Measurements from ENCODE around the gene ANO10.
"Not testable (repeated sequence)": the region's sequence is repeated elsewhere in the genome, so short reads cannot be mapped to it uniquely, and the experiment has no call there.

ANO10 gene

DNA sequence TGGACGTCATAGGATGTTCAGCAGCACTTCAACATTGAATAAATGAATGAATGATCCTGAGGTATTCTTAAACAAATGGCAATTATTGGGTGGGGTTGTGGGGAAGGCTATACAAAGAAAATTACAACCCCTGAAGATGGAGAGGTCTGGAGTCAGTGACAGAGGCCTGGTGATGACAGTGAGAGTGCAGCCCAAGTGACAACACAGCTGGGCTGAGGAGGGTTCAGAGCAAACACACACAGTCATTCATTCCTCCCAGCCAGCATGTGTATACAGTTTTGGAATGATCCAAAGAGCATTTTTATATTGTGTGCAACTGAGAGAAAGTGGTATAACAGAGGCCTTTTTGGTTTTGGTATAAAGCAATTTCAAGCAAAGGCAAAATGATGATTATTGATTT, 148.1 kb downstream of the ANO10 start:
- DNase-seq (ENCODE audit: low spot score) = no peak

DNA sequence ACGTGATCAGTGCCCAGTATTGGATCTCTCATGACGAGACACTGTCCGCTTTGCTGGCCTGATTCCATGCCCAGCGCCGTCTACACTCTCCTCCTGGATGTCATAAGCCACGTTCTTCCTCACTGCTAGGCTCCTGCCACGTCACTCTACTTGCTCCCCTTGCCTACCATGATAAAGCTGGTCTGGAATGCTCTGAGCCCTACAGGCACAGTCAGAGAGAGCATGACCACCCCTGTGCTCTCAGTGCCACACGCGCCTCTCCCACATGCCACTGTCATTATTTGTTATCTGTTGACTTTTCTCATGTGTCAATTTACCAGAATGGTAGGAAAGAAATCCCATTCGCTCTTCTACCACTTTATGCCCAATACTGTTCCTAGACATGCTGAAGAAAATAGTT, 148.6 kb downstream of the ANO10 start:
- DNase-seq (ENCODE audit: low spot score) = no peak

DNA sequence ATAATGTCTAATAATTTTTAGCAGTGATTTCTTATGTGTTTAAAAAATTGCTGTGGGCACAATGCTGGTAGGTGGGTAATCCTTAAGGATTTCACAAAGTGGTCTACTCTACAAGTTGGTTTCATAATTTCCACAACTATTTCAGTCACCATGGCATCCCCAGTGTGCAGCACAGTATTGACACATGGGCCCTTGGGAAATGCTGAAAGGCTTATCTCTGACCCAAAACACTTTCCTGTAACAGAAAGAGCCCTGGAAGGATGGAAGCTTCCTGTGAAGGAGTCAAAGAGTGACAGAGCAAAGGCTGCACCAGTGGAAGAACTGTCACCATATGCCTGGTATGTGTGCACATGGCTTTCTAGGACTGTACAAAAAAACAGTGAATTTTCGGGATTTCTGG, 153.7 kb downstream of the ANO10 start:
- no peak for DNase-seq (ENCODE audit: low spot score)

DNA sequence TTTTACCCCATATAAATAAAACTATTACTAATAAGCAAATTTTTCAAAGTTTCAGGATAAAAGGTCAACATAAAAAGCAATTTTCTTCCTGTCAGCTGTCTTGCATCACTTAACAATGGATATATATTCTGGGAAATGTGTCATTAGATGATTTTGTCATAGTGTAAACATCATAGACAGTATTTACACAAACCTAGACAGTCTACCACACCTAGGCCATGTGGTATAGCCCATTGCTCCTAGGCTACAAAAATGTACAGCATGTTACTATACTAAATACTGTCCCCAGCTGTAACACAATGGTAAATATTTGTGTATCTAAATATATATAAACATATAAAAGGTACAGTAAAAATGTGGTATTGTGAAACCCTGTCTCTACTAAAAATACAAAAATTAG, 156.7 kb downstream of the ANO10 start:
- no peak for DNase-seq (ENCODE audit: low spot score)

DNA sequence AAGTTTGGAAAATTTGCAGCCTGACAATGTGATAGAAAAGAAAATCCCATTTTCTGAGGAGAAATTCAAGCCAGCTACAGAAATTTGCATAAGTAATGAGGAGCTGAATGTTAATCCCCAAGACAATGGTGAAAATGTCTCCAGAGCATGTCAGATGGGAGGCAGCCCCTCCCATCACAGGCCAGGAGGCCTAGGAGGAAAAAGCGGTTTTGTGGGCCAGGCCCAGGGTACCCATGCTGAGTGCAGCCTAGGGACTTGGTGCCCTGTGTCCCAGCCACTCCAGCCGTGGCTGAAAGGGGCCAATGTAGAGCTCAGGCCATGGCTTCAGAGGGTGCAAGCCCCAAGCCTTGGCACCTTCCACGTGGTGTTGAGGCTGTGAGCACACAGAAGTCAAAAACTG, 159.2 kb downstream of the ANO10 start:
- not testable (repeated sequence) for DNase-seq (ENCODE audit: low spot score)

DNA sequence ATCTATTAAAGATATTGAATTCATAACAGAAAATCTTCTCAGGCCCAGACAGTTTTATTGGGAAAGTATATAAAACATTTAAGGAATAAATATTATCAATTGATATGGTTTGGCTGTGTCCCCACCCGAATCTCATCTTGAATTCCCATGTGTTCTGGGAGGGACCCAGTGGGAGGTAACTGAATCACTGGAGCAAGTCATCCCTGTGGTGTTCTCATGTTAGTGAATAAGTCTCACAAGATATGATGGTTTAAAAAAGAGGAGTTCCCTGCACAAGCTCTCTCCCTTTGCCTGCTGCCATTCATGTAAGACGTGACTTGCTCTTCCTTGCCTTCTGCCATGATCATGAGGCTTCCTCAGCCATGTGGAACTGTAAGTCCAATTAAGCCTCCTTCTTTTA, 160.5 kb downstream of the ANO10 start:
- no peak for DNase-seq (ENCODE audit: low spot score)

DNA sequence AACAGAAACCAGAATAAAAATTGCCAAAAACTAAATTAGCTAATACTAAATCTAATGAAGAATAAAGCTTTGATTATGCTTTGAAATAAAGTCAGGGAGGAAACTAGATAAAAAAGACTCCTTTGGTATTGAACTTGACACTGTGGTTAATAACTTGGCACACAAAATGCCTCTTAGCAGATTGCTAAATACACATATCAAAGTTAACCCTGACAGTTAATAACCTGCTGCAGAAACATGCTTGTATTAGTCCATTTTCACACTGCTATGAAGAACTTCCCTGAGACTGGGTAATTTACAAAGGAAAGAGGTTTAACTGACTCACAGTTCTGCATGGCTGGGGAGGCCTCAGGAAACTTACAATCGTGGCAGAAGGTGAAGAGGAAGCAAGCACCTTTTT, 164.8 kb downstream of the ANO10 start:
- not testable (repeated sequence) for DNase-seq (ENCODE audit: low spot score)

DNA sequence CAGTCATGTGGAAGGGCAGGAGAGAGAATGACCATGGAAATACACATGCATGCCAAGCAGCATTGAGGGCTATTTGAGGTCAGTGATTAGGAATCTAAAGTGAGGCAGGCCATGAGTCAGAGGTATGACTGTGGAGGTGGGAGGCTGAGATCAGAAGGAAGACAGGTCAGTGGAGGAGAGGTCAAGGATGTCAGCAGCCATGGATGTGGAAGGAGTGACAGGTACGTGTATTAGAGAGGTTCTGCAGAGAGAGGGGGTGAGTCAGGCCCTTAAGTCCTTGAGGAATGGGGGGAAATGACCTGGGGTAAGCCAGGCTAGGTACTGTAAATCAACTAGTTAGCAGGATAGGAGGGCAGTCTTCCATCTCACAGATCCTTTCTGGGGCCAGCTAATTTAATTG, 166.6 kb downstream of the ANO10 start:
- DNase-seq (ENCODE audit: low spot score) = no peak

DNA sequence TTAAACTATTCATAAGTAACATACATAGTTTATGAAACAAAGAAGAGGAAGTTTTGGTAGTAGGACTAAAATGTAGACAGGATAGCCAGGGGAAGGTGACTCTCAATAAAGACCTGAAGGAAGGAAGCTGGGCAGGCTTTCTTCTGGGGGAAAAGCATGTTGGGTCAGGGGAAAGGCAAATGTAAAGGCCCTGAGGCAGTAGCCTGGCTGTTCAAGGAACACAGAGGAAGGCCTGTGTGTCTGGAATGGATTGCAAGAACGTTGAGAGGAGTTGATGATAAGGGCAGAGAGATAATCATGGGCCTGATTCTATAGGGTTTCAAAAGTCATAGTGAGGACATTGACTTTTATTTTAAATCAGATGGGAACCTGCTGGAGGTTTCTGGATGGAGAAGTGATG, 167.8 kb downstream of the ANO10 start:
- no peak for DNase-seq (ENCODE audit: low spot score)

DNA sequence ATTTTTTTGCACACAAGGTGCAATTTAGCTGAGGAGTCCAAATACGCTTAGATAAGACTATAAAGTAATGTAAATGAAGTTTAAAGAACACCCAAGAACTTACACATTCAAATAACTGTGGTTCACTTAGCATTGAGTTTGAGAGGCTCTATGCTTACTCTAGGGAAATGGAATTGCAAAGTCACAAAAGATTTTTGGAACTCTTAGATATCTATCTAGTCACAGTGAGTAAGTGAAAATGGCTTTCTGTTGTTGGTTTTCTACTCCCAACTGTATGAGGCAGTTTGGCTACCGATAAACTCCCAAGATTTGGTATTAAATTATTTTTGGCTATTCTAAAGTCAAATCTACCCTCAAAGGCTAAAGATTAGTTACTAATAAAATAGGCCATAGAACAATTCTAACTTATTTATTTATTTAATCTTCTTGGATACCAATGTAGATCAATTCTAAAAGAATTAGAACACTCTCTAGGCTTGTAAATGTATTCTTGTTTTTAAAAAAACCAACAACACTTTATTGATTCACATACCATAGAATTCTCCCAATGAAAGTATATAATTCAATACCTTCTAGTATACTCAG, 170.0 kb downstream of the ANO10 start:
- DNase-seq (ENCODE audit: low spot score) = no peak

DNA sequence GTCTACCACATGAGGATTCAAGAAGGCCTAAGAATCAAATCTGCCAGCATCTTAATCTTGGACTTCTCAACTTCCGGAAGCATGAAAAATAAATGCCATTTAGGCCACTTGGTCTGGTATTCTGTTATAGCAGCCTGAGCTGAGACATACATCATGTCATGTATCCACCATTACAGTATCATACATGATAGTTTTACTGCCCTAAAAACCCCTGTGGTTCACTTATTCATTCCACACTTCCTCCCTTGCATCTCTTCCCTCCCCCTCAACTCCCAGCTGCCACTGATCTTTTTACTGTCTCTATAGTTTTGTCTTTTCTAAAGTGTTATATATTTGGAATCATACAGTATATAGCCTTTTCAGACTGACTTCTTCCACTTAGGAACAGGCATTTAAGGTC, 173.7 kb downstream of the ANO10 start:
- DNase-seq (ENCODE audit: low spot score) = no peak

DNA sequence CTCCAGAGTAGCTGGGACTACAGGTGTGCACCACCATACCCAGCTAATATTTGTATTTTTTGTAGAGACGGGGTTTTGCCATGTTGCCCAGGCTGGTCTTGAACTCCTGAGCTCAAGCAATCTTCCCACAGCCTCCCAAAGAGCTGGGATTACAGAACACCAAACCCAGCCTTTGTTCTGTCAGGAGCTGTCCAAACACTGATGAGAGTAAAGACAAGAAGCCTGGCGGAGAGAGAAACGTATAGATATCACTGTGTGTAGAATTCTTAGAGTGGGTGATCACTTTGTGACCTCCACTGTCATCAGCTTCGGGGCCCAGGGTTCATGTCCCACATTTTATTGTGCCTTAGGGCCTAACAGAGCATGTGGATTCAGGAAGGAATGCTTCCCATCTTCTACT, 176.0 kb downstream of the ANO10 start:
- no peak for DNase-seq (ENCODE audit: low spot score)

DNA sequence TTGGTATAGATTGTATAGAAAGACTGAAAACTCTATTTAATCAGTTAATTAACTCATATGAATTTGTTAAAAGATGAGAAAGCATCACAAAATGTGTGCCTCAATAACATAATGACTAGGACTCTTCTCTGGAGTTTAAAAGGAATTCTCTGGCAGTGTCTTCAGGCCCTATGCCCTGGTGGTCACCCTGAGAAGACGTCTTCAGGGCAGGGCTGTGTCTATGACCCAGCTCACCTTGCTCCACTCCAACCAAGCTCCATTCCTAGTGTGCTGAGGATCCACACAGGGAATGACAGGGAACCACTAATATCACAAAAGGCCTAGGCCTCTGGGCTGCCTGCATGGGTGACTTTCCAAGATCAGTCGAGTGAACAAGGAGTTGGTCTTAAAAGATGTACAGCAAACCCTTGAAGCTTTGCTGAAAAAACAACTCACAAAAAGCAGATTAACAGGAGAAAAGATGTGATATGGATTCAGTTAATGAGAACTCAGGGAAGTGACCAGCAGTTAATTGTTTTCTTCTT, 178.9 kb downstream of the ANO10 start:
- DNase-seq (ENCODE audit: low spot score) = no peak

DNA sequence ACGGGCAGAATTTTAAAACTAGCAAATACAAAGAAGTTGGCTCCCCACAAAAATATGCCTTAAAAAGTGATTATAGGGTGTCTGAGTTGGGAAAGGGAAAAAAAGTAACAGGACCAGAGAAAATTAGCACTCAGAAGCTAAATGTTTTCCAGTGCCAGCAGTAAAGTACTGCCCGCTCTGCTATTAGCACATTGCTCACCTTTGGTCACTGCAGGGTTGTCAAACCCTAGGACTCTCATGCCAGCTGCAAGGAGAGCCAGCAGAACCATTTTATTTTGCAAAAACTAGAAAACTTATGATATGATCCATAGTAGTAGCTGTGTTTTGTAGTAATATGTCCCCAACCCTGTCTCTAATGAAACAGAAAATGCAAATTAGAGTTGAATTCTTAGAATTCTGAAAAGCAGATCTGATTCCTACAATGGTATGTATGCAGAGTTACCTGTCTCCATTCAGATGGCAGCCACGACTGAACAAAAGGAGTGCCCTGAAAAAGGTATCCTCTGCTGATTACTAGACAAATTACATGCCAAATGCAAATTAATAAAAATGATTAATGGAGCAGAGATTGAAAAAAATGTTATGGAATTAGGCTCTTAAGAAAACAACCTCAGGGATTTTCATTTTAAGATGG, 185.2 kb downstream of the ANO10 start:
- no peak for DNase-seq (ENCODE audit: low spot score)

DNA sequence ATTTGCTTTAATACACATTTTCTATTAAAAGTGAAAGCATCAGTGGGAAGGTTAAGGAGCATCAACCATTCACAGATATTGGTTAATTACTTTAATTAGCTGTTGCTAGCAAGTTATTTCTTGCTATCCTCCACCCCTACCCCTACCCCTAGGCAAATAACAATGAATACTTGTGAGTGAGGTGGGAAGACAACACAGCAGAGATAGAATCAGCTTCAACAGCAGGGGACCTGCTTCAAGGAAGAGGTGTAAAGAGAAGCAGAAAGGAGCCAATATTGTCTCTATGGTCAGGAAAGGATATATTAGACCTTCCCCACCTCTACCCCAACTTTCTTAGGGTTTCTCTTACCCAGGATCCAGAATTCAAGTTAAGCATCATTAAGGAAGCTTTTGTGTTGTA, 186.1 kb downstream of the ANO10 start:
- DNase-seq (ENCODE audit: low spot score) = no peak

DNA sequence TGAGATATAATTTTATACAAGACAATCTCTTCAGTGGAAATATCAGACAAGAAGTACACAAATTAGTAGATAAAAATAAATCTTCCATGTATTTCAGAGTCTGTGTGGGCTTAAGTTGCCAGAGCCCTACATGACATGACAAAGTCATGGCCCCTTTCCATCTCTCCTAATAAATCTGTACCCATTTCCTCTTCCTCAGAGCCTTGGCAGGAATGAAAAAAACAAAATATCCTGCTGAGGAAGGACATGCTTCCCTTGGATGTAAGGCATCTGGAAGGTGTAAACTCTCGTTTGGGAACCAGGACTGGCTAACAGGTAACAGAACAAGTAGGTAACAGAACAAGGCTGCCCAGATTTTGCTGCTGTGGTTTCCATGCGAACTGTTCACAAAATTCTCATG, 187.4 kb downstream of the ANO10 start:
- no peak for DNase-seq (ENCODE audit: low spot score)

DNA sequence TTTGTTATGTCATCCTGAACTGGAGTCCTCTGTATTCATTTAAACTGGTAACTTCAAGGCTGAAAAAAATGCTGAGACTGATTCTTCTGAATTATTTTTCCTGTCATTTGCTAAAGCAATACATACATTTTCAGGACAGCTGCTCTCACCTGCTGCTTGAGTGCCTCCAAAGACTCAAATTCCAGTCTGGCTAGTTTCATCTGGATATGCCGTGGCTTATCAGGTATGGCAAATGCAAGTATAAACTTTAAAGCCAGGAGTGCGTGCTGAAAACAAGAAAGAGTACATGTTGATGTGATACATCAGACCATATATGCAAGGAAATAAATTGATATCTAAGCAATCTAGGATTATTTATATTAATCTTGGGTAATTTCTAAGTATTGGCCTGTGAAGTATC, 189.3 kb downstream of the ANO10 start:
- no peak for DNase-seq (ENCODE audit: low spot score)

DNA sequence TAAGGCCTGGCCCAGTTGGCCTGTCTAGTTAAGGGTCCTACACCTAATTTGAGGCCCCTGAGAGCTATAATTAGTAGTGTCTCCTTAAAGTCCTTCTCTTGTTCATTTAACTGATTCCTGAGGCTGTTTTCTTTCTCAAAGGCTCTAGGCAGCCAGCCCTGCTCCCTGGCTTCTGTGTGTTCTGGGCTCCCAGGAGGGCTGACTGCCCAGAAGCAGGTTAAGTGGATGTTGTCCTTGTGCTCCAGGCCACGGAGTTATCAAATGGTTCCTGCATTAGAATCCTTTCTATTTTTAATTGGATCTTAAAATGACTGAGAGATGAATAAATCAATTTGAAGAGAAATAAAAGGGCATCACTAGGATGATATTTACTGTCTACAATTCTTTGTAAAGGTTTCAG, 195.4 kb downstream of the ANO10 start:
- DNase-seq (ENCODE audit: low spot score) = no peak

DNA sequence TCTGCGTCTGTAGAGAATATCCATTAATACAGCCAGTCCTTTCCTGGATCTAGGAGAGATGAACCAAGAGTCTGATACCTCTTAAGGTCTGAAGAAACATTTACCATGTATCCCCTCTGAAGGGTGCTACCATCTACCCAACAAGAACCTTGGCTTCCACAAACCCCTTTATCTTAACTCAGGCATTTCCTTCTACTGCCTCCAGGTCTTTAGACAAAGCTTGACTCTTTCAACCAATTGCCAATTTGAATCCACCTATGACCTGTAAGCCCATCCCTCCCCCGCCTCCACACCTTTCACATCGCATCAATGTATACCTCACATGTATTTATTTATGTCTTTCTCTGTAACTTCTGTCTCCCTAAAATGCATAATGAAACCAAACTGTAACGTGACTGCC, 196.0 kb downstream of the ANO10 start:
- no peak for DNase-seq (ENCODE audit: low spot score)

DNA sequence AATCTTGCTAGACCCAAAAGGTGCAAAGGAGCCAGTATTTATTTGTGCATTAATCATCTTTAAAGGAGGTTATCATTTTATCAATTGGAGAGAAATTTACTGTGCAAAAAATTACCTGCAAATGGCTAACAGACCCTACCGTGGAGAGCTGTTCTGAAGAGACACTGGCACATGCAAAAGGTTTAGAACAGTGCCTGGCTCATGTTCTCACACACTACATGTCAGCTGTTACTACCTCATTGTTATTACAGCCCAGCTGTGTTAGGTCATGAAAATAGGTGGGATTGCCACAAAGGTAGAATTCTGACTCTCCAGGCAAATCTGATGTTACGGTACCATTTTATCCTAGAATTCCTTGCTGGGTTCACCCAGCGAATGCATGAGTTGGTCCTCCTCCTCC, 198.2 kb downstream of the ANO10 start:
- no peak for DNase-seq (ENCODE audit: low spot score)

DNA sequence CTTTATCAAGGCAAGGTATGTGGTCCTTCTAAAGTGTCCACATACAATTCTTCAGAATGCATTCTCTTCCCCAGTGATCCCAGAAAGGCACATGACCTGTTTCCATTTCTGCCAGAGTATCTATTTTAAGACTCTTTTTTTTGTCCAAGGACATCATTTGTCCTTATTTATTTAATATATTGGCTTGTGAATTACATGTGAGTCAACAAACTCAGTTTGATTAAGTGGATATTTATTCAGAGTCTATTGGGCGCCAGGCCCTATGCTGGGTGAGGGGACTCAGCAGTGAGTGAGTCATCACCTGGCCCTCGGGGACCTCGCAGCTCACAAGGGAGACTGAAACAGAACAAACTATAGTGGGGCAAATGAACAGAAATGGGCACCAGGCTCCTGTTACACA, 198.7 kb downstream of the ANO10 start:
- no peak for DNase-seq (ENCODE audit: low spot score)

DNA sequence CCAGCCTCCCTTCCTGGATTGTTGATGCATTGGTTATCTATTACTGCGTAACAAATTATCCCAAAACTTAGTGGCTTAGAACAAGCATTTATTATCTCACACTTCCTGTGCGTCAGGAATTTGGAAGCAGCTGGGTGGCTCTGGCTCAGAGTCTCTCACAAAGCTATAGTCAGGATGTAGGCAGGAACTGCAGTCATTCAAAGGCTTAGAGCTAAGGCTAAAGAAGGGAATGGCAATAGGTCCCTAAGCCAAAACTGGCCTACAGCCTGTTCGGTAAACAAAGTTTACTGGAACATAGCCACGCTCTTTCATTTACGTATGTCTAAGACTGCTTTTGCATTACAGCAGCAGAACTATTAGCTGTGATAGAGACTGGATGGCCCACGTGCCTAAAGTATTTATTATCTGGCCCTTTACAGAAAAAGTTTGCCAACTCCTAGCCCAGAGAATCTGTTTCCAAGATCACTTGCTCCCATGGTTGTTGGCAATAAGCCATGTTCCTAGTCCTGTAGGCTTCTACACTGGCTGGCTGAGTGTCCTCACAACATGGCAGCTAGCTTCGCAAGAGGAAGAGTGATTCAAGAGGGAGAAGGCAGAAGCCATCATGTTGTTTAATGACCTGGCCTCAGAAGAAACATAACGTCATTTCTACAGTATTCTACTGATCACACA, 203.1 kb downstream of the ANO10 start:
- DNase-seq (ENCODE audit: low spot score) = no peak

DNA sequence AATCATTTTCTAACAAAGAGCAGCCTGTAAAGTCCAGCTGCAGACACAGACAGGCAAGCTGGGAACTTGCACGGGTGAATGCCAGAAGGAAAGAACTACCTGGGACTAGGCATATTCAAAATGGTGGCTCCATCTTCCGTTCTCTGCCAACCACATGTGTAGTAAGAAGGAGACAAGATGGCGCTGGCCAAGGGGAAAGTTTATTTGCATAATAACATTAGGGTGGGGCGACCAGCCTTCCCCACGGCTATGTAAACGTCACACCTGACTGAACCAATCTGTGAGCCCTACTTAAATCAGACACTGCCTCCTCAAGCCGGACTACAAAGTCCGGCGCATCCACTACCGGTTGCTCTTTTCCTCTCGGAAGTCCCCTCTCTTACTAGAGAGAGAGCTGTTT, 204.7 kb downstream of the ANO10 start:
- no peak for DNase-seq (ENCODE audit: low spot score)

DNA sequence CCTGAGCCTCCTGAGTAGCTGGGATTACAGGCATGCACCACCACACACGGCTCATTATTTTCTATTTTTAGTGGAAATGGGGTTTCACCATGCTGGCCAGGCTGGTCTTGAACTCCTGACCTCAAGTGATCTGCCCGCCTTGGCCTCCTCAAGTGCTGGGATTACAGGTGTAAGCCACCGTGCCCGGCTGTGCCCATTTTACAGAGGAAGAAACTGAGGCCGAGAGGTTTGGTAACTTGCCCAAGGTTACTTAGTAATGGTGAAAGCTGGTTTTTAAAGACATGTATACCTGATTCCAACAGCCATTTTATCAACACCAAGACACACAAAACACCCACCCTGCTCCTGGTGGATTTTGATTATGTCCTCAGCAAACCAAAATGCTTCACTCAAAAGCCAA, 206.7 kb downstream of the ANO10 start:
- DNase-seq (ENCODE audit: low spot score) = no peak

Data from ecto neural progenitor cell (in vitro differentiated cells).